NK-92 (cell line): ENCODE results near the gene PTPRN2.
"Not testable (repeated sequence)": the region's sequence is repeated elsewhere in the genome, so short reads cannot be mapped to it uniquely, and the experiment has no call there.

ENCODE experiments used
- DNase-seq: peaks from one replicate; lab custom pipeline; 2025; ENCODE audit not compliant: unreplicated experiment; lab: John Stamatoyannopoulos, UW

The PTPRN2 gene

GRCh38 chr7:158315326-158315725, 272.3 kb downstream of the PTPRN2 start:
- no peak for DNase-seq

GRCh38 chr7:158314394-158314793, 273.2 kb downstream of the PTPRN2 start:
- no peak for DNase-seq

- DNase-seq = no peak
Observed at GRCh38 chr7:158313931-158314330, 273.7 kb downstream of the PTPRN2 start.

GRCh38 chr7:158312789-158313188, 274.8 kb downstream of the PTPRN2 start:
- DNase-seq = no peak

- no peak for DNase-seq
Observed at GRCh38 chr7:158311791-158312190, 275.8 kb downstream of the PTPRN2 start.

- no peak for DNase-seq
Observed at GRCh38 chr7:158310924-158311666, 276.5 kb downstream of the PTPRN2 start.

GRCh38 chr7:158309868-158310763, 277.5 kb downstream of the PTPRN2 start:
- no peak for DNase-seq

GRCh38 chr7:158308001-158308400, 279.6 kb downstream of the PTPRN2 start:
- DNase-seq = no peak

- not testable (repeated sequence) for DNase-seq
Observed at GRCh38 chr7:158304072-158304471, 283.6 kb downstream of the PTPRN2 start.

- DNase-seq = no peak
Observed at GRCh38 chr7:158303121-158303520, 284.5 kb downstream of the PTPRN2 start.

GRCh38 chr7:158302274-158303070, 285.2 kb downstream of the PTPRN2 start:
- DNase-seq = no peak

- no peak for DNase-seq
Observed at GRCh38 chr7:158301207-158301606, 286.4 kb downstream of the PTPRN2 start.

GRCh38 chr7:158300427-158300826, 287.2 kb downstream of the PTPRN2 start:
- DNase-seq = no peak

- DNase-seq = no peak
Observed at GRCh38 chr7:158299607-158300006, 288.0 kb downstream of the PTPRN2 start.

- no peak for DNase-seq
Observed at GRCh38 chr7:158296798-158297104, 290.9 kb downstream of the PTPRN2 start.

GRCh38 chr7:158295966-158296797, 291.4 kb downstream of the PTPRN2 start:
- no peak for DNase-seq

GRCh38 chr7:158294468-158295215, 293.0 kb downstream of the PTPRN2 start:
- not testable (repeated sequence) for DNase-seq

- no peak for DNase-seq
Observed at GRCh38 chr7:158292948-158293347, 294.7 kb downstream of the PTPRN2 start.

- no peak for DNase-seq
Observed at GRCh38 chr7:158291998-158292397, 295.6 kb downstream of the PTPRN2 start.
